NT2/D1 (cell line): Measurements from ENCODE around the gene ZNF440.
"Not testable (repeated sequence)": the region's sequence is repeated elsewhere in the genome, so short reads cannot be mapped to it uniquely, and the experiment has no call there.

Source experiments
- DNase-seq: peaks from one replicate; pipeline ENCODE4 v3.0.0-alpha.2; 2011; ENCODE audit warnings: low read depth, low spot score
- H3K27me3 ChIP-seq: 2 replicates; pipeline ENCODE4 v1.6.0; 2011; ENCODE audit warnings: mild to moderate bottlenecking; ENCODE audit not compliant: insufficient read length, insufficient read depth
- H3K36me3 ChIP-seq: 2 replicates; pipeline ENCODE4 v1.6.1; 2011; ENCODE audit warnings: mild to moderate bottlenecking, low read length, mixed read lengths; ENCODE audit not compliant: insufficient read depth, insufficient read length
- H3K4me1 ChIP-seq: 2 replicates; pipeline ENCODE4 v1.5.1; 2011; ENCODE audit not compliant: insufficient read depth, insufficient read length
- H3K4me3 ChIP-seq: 2 replicates; pipeline ENCODE4 v1.5.1; 2011; ENCODE audit warnings: low read depth; ENCODE audit not compliant: insufficient read length
- H3K9ac ChIP-seq: 2 replicates; pipeline ENCODE4 v1.6.0; 2011; ENCODE audit warnings: low read depth; ENCODE audit not compliant: insufficient read length
- H3K9me3 ChIP-seq: 2 replicates; pipeline ENCODE4 v1.5.1; 2011; ENCODE audit warnings: mild to moderate bottlenecking, low read length; ENCODE audit not compliant: insufficient read depth
- SUZ12 ChIP-seq: IDR thresholded peaks from 2 replicates; pipeline ENCODE4 v1.6.1; 2011; ENCODE audit not compliant: insufficient read length, insufficient read depth; ENCODE audit errors: extremely low read depth
- YY1 ChIP-seq: IDR thresholded peaks from 2 replicates; pipeline ENCODE4 v1.6.1; 2011; ENCODE audit not compliant: insufficient read length, insufficient read depth
- ZNF274 ChIP-seq: IDR thresholded peaks from 2 replicates; pipeline ENCODE4 v1.6.1; 2011; ENCODE audit warnings: mild to moderate bottlenecking, low read depth, low read length

Gene ZNF440

GRCh38 chr19:11833541-11833940, 19.5 kb downstream of the ZNF440 start:
- no peak for DNase-seq
- Histone ChIP-seq H3K36me3 (peaks cover 62% of the 10 kb centered on the region), H3K9me3 (peaks cover 46% of the 10 kb centered on the region), H3K9ac (no peak overlapping the region), H3K4me1 (no peaks in the 10 kb centered on the region), H3K27me3 (no peaks in the 10 kb centered on the region), H3K4me3 (no peak overlapping the region)
- TF ChIP-seq SUZ12 (no peak), ZNF274 (no peak), YY1 (no peak)

DNA sequence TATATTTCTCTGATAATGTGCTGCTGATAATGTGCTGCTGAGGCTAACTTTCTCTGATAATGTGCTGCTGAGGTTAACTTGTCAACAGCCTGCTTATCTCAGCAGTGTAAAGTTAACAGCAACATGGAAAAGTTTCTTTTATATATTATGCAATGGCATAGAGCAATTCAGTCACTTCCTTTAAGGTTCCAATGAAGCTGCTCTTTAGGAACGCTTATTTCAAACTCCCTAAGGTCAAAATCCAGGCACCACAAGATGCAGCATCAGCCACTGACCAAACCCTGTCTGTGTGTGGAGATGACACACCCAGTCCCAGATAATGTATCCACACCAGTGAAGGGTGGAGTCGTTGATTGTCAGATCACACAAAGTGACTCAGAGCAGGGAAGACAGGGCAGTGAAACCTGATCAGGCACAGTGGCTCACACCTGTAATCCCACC, 21.6 kb downstream of the ZNF440 start:
- H3K4me1 ChIP-seq, H3K27me3 ChIP-seq, H3K9ac ChIP-seq, DNase-seq, H3K4me3 ChIP-seq: not testable (repeated sequence)
- Histone ChIP-seq H3K9me3 (peaks cover 36% of the 10 kb centered on the region), H3K36me3 (peaks cover 43% of the 10 kb centered on the region)

GRCh38 chr19:11843722-11844121, 29.6 kb downstream of the ZNF440 start:
- no peak for DNase-seq
- no peaks in the 10 kb centered on the region for H3K36me3 ChIP-seq
- no peak overlapping the region for H3K9ac ChIP-seq
- TF ChIP-seq ZNF274 (no peak), YY1 (no peak), SUZ12 (no peak)
- no peak overlapping the region for H3K4me3 ChIP-seq
- H3K27me3 ChIP-seq: no peaks in the 10 kb centered on the region
- H3K9me3 ChIP-seq: no peaks in the 10 kb centered on the region
- peaks cover 9% of the 10 kb centered on the region for H3K4me1 ChIP-seq

DNA sequence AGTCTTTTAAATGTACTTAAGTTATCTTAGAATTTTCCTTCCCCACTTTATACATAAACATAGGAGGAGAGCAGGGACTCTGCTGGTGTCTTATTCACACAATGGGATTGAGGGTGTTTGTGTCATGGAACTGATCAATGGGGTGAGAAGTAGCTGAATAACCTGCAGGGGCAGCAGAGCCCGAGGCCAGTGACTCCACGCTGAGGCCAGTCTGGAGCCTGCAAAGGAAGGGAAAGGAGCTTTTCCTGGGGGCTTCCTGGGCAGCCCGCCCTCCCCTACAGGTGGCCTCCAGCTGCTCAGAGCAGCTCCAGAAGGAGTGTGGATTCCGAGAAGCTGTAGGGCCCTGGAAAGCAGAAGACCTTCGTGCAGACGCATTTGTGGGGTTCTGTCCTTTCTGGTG, 33.5 kb downstream of the ZNF440 start:
- H3K9ac ChIP-seq, DNase-seq, H3K27me3 ChIP-seq, H3K4me3 ChIP-seq, H3K36me3 ChIP-seq, H3K9me3 ChIP-seq, H3K4me1 ChIP-seq: not testable (repeated sequence)

GRCh38 chr19:11848200-11848593, 34.1 kb downstream of the ZNF440 start:
- Histone ChIP-seq H3K27me3 (no peaks in the 10 kb centered on the region), H3K4me3 (peak overlapping the region; percentile 8), H3K4me1 (peaks cover 9% of the 10 kb centered on the region), H3K9me3 (no peaks in the 10 kb centered on the region), H3K36me3 (peaks cover 2% of the 10 kb centered on the region), H3K9ac (no peak overlapping the region)
- DNase-seq: no peak
- TF ChIP-seq SUZ12: no peak
- TF ChIP-seq ZNF274: no peak
- TF ChIP-seq YY1: no peak

DNA sequence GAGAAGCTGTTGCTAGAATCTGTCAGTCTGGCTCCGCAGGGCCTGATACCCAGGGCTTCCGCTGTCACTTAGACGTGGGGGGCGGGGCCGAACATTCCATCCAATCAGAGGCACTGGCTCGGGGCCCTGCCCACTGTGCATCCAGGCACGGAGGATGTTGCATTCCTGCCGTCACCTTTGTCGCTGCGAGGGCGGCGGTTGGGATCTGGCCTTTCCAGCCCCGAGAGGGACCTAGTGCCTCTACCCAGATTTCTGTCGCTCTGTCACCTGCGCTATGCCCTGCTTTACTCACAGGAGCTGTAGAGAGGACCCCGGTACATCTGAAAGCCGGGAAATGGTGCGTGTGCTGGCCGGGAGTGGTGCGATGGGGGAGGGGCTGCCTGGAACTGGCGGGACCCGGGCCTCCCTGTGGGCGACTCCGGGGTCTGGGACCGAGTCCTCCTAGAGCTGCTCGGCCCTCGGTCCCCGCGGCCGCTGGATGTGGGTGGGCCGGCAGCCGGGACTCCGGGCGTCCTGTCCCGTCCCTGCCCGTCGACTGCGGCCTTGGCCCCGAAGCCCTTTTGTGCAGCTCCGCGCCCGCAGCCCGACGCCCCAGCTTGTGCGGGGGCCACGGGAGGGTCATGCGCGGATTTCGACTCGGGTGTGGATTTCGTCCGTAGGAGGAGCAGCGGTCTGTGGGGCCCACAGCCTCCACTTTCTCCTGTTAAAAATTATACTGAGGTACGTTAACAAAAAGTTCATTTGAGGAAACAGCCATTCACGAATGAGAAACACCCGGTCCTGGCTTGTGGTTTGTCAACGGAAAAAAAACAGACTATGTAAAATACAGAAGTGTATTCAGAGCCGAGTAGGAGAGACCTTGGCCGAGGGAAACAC, 34.8 kb downstream of the ZNF440 start, which contains the start of gene ZNF439:
Gene ZNF439 (plus strand): TSS at position 133 of the 876 bp plus-strand sequence. CDS start 142 bp downstream, at position 275.
- H3K27me3 ChIP-seq: no peaks in the 10 kb centered on the region
- H3K4me3 ChIP-seq: peak within 1 kb of the TSS; percentile 74
- H3K9me3 ChIP-seq: no peaks in the 10 kb centered on the region
- TF ChIP-seq ZNF274 (no peak), YY1 (no peak), SUZ12 (no peak)
- H3K36me3 ChIP-seq: peaks cover 2% of the 10 kb centered on the region
- H3K4me1 ChIP-seq: peaks cover 9% of the 10 kb centered on the region
- DNase-seq: peak; percentile 90
- peak within 1 kb of the TSS; percentile 79 for H3K9ac ChIP-seq

DNA sequence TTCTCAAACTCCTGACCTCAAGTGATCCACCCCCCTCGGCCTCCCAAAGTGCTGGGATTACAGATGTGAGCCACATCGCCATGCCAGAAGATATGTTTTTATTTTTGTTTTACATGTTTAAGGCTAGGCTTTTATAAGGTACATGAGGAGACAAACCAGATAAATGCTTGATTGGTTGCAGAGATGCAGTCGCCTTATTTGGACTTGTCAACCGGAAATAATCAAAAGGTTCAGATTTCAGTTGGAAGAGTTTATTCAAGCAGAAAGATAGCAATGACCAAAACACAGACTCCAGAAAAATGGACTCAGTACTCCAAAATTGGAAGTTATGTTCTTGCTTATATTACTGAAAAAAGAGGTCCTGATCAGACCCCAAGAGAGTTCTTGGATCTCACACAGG, 36.2 kb downstream of the ZNF440 start:
- not testable (repeated sequence) for H3K27me3 ChIP-seq, DNase-seq, H3K9ac ChIP-seq, H3K4me3 ChIP-seq, H3K9me3 ChIP-seq, H3K36me3 ChIP-seq, H3K4me1 ChIP-seq

DNA sequence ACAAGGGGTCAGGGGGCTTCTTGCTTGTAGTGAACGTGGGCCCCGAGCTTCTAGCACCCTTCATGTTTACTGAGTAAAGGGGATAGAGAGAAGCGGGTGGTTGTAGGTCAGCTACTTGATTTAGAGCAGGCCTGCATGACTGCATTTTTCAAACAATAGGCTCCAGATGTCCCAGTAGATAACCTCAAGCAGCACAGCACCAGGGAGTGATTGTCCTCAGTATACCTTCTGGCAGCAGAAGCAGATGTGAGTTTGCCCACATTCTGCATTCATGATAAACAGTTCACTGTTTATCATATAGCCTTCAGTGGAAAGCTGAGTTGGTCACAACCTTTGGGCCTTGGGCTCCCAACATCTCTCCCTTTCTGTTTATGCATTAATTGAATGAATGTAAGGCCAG, 39.3 kb downstream of the ZNF440 start:
- DNase-seq: no peak
- no peak overlapping the region for H3K9ac ChIP-seq
- H3K27me3 ChIP-seq: no peaks in the 10 kb centered on the region
- H3K9me3 ChIP-seq: no peaks in the 10 kb centered on the region
- no peaks in the 10 kb centered on the region for H3K4me1 ChIP-seq
- no peak overlapping the region for H3K4me3 ChIP-seq
- H3K36me3 ChIP-seq: peaks cover 13% of the 10 kb centered on the region
- TF ChIP-seq SUZ12 (no peak), YY1 (no peak), ZNF274 (no peak)
